Transverse colon (tissue), 4 donors: ENCODE data around the gene POLE. TPM values are rescaled to one million over a fixed set of nuclear protein-coding genes. Genes with fewer than 3 reads are reported as not detected.

ENCODE experiments used
- DNase-seq: peaks from one replicate; pipeline ENCODE4 v3.0.0-alpha.2; 2019
- H3K27ac ChIP-seq, 4 donors: fragments of 200-600 bp; sonication (generic); 2 replicates each; pipeline ENCODE4 v1.5.1; 2016 to 2018; ENCODE audit warnings: inconsistent platforms in 4 of 4
- H3K27me3 ChIP-seq: fragments of 200-600 bp; sonication (generic); 2 replicates; pipeline ENCODE4 v1.5.1; 2017; ENCODE audit warnings: inconsistent platforms
- H3K36me3 ChIP-seq, 4 donors: fragments of 200-600 bp; sonication (generic); 2 replicates each; pipeline ENCODE4 v1.5.1; 2017 to 2019; ENCODE audit warnings: inconsistent platforms in 4 of 4
- H3K4me1 ChIP-seq, 4 donors: fragments of 200-600 bp; sonication (generic); 2 replicates each; pipeline ENCODE4 v1.5.1; 2017 to 2020; ENCODE audit warnings: inconsistent platforms in 4 of 4
- H3K4me3 ChIP-seq, 4 donors: fragments of 200-600 bp; sonication (generic); 1 replicate in 1 of 4; 2 replicates in 3 of 4; pipeline versions ENCODE4 v1.5.1 to v1.6.1; 2017 to 2019; ENCODE audit warnings: inconsistent platforms in 4 of 4
- H3K9me3 ChIP-seq, 2 donors: fragments of 200-600 bp; sonication (generic); 2 replicates each; pipeline ENCODE4 v1.5.1; 2017 to 2019; ENCODE audit warnings: inconsistent platforms in 2 of 2
- EP300 ChIP-seq: sonication (generic); formaldehyde crosslinking; IDR thresholded peaks from one replicate; pipeline ENCODE4 v1.6.1; 2017; ENCODE audit warnings: antibody characterized with exemption, low read depth
- POLR2A ChIP-seq: fragments of 450-650 bp; IDR thresholded peaks from one replicate; pipeline ENCODE4 v1.6.1; 2016; ENCODE audit warnings: antibody characterized with exemption, mild to moderate bottlenecking, moderate library complexity
- POLR2AphosphoS5 ChIP-seq, 3 donors: sonication (generic); formaldehyde crosslinking; IDR thresholded peaks; one replicate each; pipeline ENCODE4 v1.6.1; 2016; ENCODE audit warnings: antibody characterized with exemption in 3 of 3
- WGBS, 2 donors: methylation state at CpG; one replicate each; pipeline ENCODE4 v1.1.5; 2018; ENCODE audit warnings: low coverage in 1 of 2; 5-methylcytosine and 5-hydroxymethylcytosine counted together
- in situ Hi-C, 4 donors: fragments of 200-750 bp; cut with MboI; loops; one replicate each; pipeline versions ENCODE4 v1.15.0 to v1.15.1; 2017; ENCODE audit warnings: low sequenced_read_pairs in 3 of 4, low pct_ligation_motif_present in 1 of 4, low pct_unique_long_range_greater_than_20kb in 1 of 4
- intact Hi-C: fragments of 100-400 bp; cut with DNase I; formaldehyde crosslinking; loops from one replicate; pipeline ENCODE4 v1.15.1; 2023; ENCODE audit warnings: low total_unique reads
- total RNA-seq, 4 donors: library from RNA; depleted of rRNA; stranded (reverse); fragments of >200 nt; gene quantifications; one replicate each; pipeline ENCODE4 v1.1.0, GENCODE V29; 2016
- TF ChIP-seq, protein P1 (sequence below), 5 experiments: fragments of 200-600 bp in 3 of 5; fragments of 450-650 bp in 2 of 5; sonication (generic) in 3 of 5; IDR thresholded peaks; 1 replicate in 2 of 5; 2 replicates in 3 of 5; pipeline ENCODE4 v1.5.1; 2016 to 2017; ENCODE audit warnings: antibody characterized with exemption in 5 of 5, inconsistent platforms in 3 of 5, mild to moderate bottlenecking in 2 of 5, moderate library complexity in 1 of 5

POLE gene
- total RNA-seq, 4 donors from 2014 or later, result 57.0 to 204 (median 74.1) TPM

DNA sequence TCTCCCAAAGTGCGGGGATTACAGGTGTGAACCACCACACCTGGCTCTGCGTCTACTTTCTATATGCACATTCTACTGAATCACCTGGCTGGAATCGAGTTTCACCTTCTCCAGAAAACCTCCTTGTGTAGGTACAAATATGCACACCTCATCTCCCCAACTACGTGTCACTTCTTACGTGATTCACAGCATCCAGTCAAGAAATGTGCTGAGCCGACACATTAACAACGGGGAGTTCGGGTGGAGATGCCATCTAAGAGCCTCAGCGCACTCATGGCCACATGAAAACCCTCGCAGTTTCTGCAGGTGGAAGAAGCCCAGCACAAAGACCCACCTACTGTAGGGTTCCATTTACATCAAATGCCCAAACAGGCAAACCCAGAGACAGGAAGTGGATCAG is 39.3 kb downstream of the POLE start:
- no peaks in the 10 kb centered on the region for H3K9me3 ChIP-seq
- H3K27me3 ChIP-seq, result no peaks in the 10 kb centered on the region
- no peak overlapping the region for H3K27ac ChIP-seq
- peaks cover 0 to 33% (median 6%) of the 10 kb centered on the region in 4 donors for H3K36me3 ChIP-seq
- TF ChIP-seq EP300, result no peak
- TF ChIP-seq POLR2A, result no peak
- TF ChIP-seq, protein P1, sequence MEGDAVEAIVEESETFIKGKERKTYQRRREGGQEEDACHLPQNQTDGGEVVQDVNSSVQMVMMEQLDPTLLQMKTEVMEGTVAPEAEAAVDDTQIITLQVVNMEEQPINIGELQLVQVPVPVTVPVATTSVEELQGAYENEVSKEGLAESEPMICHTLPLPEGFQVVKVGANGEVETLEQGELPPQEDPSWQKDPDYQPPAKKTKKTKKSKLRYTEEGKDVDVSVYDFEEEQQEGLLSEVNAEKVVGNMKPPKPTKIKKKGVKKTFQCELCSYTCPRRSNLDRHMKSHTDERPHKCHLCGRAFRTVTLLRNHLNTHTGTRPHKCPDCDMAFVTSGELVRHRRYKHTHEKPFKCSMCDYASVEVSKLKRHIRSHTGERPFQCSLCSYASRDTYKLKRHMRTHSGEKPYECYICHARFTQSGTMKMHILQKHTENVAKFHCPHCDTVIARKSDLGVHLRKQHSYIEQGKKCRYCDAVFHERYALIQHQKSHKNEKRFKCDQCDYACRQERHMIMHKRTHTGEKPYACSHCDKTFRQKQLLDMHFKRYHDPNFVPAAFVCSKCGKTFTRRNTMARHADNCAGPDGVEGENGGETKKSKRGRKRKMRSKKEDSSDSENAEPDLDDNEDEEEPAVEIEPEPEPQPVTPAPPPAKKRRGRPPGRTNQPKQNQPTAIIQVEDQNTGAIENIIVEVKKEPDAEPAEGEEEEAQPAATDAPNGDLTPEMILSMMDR (IDR thresholded peaks at IDR 0.05), result no peak
- no peak for TF ChIP-seq POLR2AphosphoS5 (IDR thresholded peaks at IDR 0.05)
- DNase-seq, result no peak
- intact Hi-C loops (no loop called here), in situ Hi-C loops (no loop called here)
- 94% methylated on average over 10 of the region's 10 CpGs; no CpG with 5 or more reads in 1 of the 2 donors for WGBS, 2 donors
- H3K4me1 ChIP-seq, result peaks cover 0 to 9% (median 2%) of the 10 kb centered on the region in 4 donors
- H3K4me3 ChIP-seq, result no peak overlapping the region

GRCh38 chr12:132646850-132647249 is 40.3 kb downstream of the POLE start:
- DNase-seq, result no peak
- no peaks in the 10 kb centered on the region for H3K9me3 ChIP-seq
- no peak overlapping the region for H3K27ac ChIP-seq
- TF ChIP-seq EP300 (no peak), POLR2AphosphoS5 (IDR thresholded peaks at IDR 0.05) (no peak), POLR2A (no peak)
- TF ChIP-seq, protein P1 (IDR thresholded peaks at IDR 0.05), result no peak
- no peak overlapping the region for H3K4me3 ChIP-seq
- intact Hi-C loops, result no loop called here
- H3K27me3 ChIP-seq, result no peaks in the 10 kb centered on the region
- H3K4me1 ChIP-seq, result peaks cover 0 to 9% (median 2%) of the 10 kb centered on the region in 4 donors
- H3K36me3 ChIP-seq, result peaks cover 0 to 33% (median 10%) of the 10 kb centered on the region in 4 donors
- in situ Hi-C loops, result no loop called here
- WGBS, 2 donors, result 93% methylated on average over 7 of the region's 7 CpGs; no CpG with 5 or more reads in 1 of the 2 donors

GRCh38 chr12:132642846-132643835 is 44.0 kb downstream of the POLE start:
- no peak for DNase-seq
- Histone ChIP-seq H3K27ac (no peak overlapping the region), H3K27me3 (no peaks in the 10 kb centered on the region), H3K36me3 (peaks cover 0 to 25% (median 8%) of the 10 kb centered on the region in 4 donors), H3K9me3 (no peaks in the 10 kb centered on the region), H3K4me1 (no peaks in the 10 kb centered on the region), H3K4me3 (no peak overlapping the region)
- 89 to 97% methylated on average over 7 to 23 of the region's 30 CpGs for WGBS, 2 donors
- TF ChIP-seq EP300, result no peak
- no peak for TF ChIP-seq POLR2AphosphoS5 (IDR thresholded peaks at IDR 0.05)
- TF ChIP-seq, protein P1 (IDR thresholded peaks at IDR 0.05), result no peak
- TF ChIP-seq POLR2A, result no peak
- intact Hi-C loops, result no loop called here
- in situ Hi-C loops, result no loop called here

DNA sequence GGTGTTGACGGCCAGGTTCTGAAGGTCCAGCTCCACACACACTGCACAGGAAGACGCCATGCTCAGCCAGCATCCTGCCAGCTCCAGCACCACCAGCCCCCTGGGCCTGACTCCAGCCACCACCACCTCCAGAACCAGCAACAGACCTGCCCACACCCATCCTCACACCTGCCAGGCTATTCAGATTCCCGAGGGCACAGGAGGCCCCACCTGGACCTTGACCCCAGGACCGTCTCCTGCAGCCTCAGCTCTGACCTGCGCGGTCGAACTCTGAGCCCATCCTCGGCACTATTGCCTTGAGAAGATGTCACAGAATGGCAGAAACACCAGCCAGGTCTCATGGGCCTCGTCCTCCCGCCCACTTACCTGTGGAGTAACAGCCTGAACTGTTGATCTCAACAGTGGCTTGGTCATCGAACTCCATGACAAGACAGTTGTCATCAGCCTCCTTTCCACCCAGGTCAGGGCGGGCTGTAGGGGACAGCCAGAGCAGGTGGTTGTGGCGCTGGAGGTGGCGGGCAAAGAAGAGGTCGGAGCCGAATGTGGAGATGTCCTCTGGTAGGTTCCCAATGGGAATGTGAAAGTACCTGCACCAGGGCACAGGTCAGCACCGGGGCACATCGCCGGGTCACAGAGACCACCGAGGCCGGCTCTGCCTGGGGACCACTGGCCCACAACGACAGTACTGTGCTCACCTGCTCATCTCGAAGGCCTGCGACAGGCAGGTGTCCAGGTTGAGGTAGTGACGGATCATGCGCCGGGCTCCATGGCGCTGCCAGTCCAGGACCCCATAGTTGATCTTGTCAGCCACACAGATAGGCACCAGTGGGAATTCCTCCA is 45.1 kb downstream of the POLE start:
- intact Hi-C loops (no loop called here), in situ Hi-C loops (no loop called here)
- H3K27me3 ChIP-seq, result no peaks in the 10 kb centered on the region
- H3K9me3 ChIP-seq, result no peaks in the 10 kb centered on the region
- H3K36me3 ChIP-seq, result peaks cover 0 to 17% (median 8%) of the 10 kb centered on the region in 4 donors
- TF ChIP-seq, protein P1 (IDR thresholded peaks at IDR 0.05), result no peak
- no peak for TF ChIP-seq POLR2AphosphoS5 (IDR thresholded peaks at IDR 0.05)
- TF ChIP-seq EP300, result no peak
- no peak for TF ChIP-seq POLR2A
- H3K27ac ChIP-seq, result no peak overlapping the region
- no peak for DNase-seq
- no peak overlapping the region for H3K4me3 ChIP-seq
- H3K4me1 ChIP-seq, result no peaks in the 10 kb centered on the region
- whole genome bisulfite sequencing, 2 donors, result 96% methylated on average over 28 of the region's 28 CpGs; no CpG with 5 or more reads in 1 of the 2 donors
